SH-SY5Y (cell line): ENCODE results near the gene ZDHHC4.

Experiments
- GATA2 ChIP-seq: IDR thresholded peaks from 2 replicates; pipeline ENCODE4 v1.6.1; 2011; ENCODE audit warnings: mild to moderate bottlenecking, low read depth, low read length
- GATA3 ChIP-seq: IDR thresholded peaks from 2 replicates; pipeline ENCODE4 v1.6.1; 2011; ENCODE audit warnings: low read depth, mild to moderate bottlenecking, low read length, moderate library complexity

DNA sequence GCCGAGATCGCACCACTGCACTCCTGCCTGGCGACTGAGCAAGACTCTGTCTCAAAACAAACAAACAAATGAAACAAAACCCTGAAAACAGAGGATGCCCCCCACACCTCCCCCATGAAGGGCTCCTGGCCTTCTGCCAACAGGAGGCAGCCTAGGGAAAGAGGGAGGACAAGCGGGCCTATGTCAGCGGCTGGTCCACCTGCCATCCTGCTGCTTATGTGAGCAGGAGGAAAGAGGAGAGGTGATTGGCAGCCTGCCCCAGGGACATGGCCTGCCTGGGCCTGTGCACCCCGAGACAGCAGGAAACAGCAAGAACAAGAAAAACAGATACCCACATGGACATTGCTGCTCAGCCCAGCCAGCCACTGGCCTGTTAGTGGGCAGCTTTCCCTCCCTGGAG lies 50.8 kb downstream of the ZDHHC4 start:
- TF ChIP-seq GATA2 (no peak), GATA3 (no peak)
